Measurements from ENCODE around the gene NSMCE1.

Gene NSMCE1

DNA sequence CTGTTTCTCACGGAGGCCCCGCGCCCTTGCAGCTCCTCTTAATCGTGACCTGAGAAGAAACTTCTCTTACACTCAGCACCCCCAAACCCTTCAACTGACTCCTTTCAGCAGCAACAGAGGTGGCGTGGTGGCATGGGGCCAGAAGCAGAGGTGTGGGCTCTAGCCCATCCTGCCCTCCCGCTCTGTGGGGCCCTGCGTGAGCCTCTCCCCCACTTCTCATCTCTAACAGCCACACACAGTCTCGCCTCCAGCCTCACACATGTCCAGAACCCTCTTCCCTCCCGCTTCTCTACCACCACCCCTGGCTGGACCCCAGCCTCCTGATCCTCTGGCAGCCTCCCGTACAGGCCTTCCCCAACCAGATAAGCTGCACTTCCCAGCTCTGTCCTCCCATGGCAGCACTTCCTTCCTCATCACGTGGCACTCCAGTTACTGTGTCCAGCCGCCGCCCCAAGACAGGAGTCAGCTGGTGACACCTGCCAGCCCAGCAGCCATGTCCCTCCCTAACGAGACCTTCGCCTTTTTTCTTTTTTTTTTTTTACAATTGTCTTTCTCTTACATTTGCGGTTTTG, 30.5 kb downstream of the NSMCE1 start:
- ATAC-seq (ENCODE audit: insufficient read depth, low read depth) (no peak), DNase-seq (no peak)
- no peaks in the 10 kb centered on the region for H3K27me3 ChIP-seq (ENCODE audit: insufficient read depth, low read length, poor library complexity)
- no peaks in the 10 kb centered on the region for H3K9me3 ChIP-seq (ENCODE audit: insufficient read depth, low read length, severe bottlenecking)
- peaks cover 34% of the 10 kb centered on the region for H3K79me2 ChIP-seq (ENCODE audit: insufficient read depth, low read length)
- H3K4me3 ChIP-seq (ENCODE audit: low read depth in 1 of 2, low read length in 2 of 2): no peak overlapping the region
- H3K9ac ChIP-seq (ENCODE audit: low read depth, low read length): peak overlapping the region; percentile 79
- H4K20me1 ChIP-seq (ENCODE audit: insufficient read depth, low read length): no peaks in the 10 kb centered on the region
- peaks cover 30% of the 10 kb centered on the region for H3K36me3 ChIP-seq (ENCODE audit: insufficient read depth, low read length)
- peak overlapping the region; percentile 96 for H3K27ac ChIP-seq (ENCODE audit: low read length)
- TF ChIP-seq, protein P1, sequence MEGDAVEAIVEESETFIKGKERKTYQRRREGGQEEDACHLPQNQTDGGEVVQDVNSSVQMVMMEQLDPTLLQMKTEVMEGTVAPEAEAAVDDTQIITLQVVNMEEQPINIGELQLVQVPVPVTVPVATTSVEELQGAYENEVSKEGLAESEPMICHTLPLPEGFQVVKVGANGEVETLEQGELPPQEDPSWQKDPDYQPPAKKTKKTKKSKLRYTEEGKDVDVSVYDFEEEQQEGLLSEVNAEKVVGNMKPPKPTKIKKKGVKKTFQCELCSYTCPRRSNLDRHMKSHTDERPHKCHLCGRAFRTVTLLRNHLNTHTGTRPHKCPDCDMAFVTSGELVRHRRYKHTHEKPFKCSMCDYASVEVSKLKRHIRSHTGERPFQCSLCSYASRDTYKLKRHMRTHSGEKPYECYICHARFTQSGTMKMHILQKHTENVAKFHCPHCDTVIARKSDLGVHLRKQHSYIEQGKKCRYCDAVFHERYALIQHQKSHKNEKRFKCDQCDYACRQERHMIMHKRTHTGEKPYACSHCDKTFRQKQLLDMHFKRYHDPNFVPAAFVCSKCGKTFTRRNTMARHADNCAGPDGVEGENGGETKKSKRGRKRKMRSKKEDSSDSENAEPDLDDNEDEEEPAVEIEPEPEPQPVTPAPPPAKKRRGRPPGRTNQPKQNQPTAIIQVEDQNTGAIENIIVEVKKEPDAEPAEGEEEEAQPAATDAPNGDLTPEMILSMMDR (IDR thresholded peaks at IDR 0.05; ENCODE audit: borderline replicate concordance, extremely low read depth, low read length, poor library complexity, severe bottlenecking): peak; percentile 18
- no peak for TF ChIP-seq EZH2 (IDR thresholded peaks at IDR 0.05; ENCODE audit: borderline replicate concordance, low read depth, low read length, severe bottlenecking)
- H2AFZ ChIP-seq (ENCODE audit: low read depth, low read length): peak overlapping the region; percentile 88
- peaks cover 57% of the 10 kb centered on the region for H3K4me1 ChIP-seq (ENCODE audit: insufficient read depth, low read length)
- H3K4me2 ChIP-seq (ENCODE audit: insufficient read depth, low read length): peak overlapping the region; percentile 49

DNA sequence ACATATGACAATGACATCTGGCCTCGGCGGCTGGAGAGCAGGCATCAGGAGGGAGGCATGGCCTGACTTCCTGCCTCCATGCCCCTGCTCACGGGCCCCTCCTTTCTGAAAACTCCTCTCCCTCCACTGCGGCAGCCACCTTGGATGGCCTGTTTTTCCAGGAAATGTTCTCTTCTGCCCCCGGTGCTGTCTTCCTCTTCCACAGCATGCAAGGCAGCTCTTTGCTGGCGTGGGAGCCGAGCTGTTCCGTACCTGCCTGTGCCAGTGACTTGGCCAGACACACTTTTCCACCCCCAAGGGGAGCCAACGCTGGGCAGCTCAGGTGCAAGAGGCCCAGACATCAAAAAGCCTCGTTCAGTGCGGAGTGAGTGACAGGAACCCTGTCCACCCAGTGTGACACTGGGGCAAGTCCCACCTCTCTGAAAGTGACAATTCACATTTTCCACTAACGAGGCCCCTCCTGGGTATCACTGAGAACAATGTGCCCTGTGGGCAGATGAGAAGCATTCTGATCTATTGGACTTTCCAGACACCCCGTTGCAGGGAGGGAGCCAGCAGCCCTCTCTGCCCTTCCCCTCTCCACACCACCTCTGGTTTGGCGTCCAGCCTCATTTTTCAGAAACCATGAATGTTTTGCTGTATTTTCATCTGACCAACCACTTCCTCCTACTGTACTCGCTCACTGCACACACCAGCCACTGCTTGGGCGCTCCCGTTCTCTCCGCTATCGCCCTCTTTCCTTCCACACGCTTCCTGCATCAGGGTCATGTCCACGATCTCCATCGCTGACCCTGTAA, 31.2 kb downstream of the NSMCE1 start:
- ATAC-seq (ENCODE audit: insufficient read depth, low read depth) (peak; percentile 59), DNase-seq (peak; percentile 86)
- Histone ChIP-seq H4K20me1 (ENCODE audit: insufficient read depth, low read length) (no peaks in the 10 kb centered on the region), H2AFZ (ENCODE audit: low read depth, low read length) (peak overlapping the region; percentile 88), H3K4me2 (ENCODE audit: insufficient read depth, low read length) (peak overlapping the region; percentile 49), H3K79me2 (ENCODE audit: insufficient read depth, low read length) (peaks cover 28% of the 10 kb centered on the region), H3K36me3 (ENCODE audit: insufficient read depth, low read length) (peaks cover 36% of the 10 kb centered on the region), H3K4me3 (ENCODE audit: low read depth in 1 of 2, low read length in 2 of 2) (peak overlapping the region in 1 of 2 experiments; percentile 25; a peak in 1 of 4 replicates), H3K27me3 (ENCODE audit: insufficient read depth, low read length, poor library complexity) (no peaks in the 10 kb centered on the region), H3K27ac (ENCODE audit: low read length) (peak overlapping the region; percentile 96), H3K9me3 (ENCODE audit: insufficient read depth, low read length, severe bottlenecking) (no peaks in the 10 kb centered on the region), H3K9ac (ENCODE audit: low read depth, low read length) (peak overlapping the region; percentile 79), H3K4me1 (ENCODE audit: insufficient read depth, low read length) (peaks cover 64% of the 10 kb centered on the region)
- TF ChIP-seq, protein P1 (IDR thresholded peaks at IDR 0.05; ENCODE audit: borderline replicate concordance, extremely low read depth, low read length, poor library complexity, severe bottlenecking): peak; percentile 2
- no peak for TF ChIP-seq EZH2 (IDR thresholded peaks at IDR 0.05; ENCODE audit: borderline replicate concordance, low read depth, low read length, severe bottlenecking)

DNA sequence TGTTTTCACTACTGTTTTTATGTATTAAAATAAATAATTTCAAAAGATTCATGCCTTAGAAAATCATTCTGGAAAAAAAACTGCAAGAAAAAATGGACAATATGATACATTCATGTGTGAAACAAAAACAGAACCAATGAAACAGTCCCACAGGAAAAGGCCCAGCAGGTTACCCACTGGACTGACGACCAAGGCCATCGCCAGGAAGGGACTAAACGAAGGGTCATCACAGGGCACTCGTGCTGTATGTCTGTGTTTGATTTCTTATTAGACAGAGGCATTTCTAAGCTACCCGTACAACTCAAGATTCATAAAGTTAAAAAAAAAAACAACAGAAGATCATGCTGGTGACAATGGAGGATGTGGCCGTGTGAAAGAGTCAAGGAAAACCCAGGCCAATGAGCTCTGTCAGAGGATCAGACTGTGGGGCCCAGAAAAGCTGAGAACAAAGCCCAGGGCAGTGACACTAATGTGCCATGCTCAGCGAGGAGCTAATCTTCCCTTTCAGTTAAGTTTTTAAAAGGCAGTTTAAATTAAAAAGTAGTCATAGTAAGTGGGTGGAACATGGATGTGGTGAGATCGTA, 31.8 kb downstream of the NSMCE1 start:
- Histone ChIP-seq H3K27me3 (ENCODE audit: insufficient read depth, low read length, poor library complexity) (no peaks in the 10 kb centered on the region), H3K9me3 (ENCODE audit: insufficient read depth, low read length, severe bottlenecking) (no peaks in the 10 kb centered on the region), H3K9ac (ENCODE audit: low read depth, low read length) (peak overlapping the region; percentile 79), H3K79me2 (ENCODE audit: insufficient read depth, low read length) (peaks cover 25% of the 10 kb centered on the region), H3K27ac (ENCODE audit: low read length) (peak overlapping the region; percentile 96), H2AFZ (ENCODE audit: low read depth, low read length) (peak overlapping the region; percentile 88), H3K4me3 (ENCODE audit: low read depth in 1 of 2, low read length in 2 of 2) (peak overlapping the region in 1 of 2 experiments; percentile 34; a peak in 2 of 4 replicates), H3K36me3 (ENCODE audit: insufficient read depth, low read length) (peaks cover 39% of the 10 kb centered on the region), H4K20me1 (ENCODE audit: insufficient read depth, low read length) (no peaks in the 10 kb centered on the region), H3K4me1 (ENCODE audit: insufficient read depth, low read length) (peaks cover 71% of the 10 kb centered on the region), H3K4me2 (ENCODE audit: insufficient read depth, low read length) (peak overlapping the region; percentile 49)
- ATAC-seq (ENCODE audit: insufficient read depth, low read depth): no peak
- TF ChIP-seq, protein P1 (IDR thresholded peaks at IDR 0.05; ENCODE audit: borderline replicate concordance, extremely low read depth, low read length, poor library complexity, severe bottlenecking): no peak
- TF ChIP-seq EZH2 (IDR thresholded peaks at IDR 0.05; ENCODE audit: borderline replicate concordance, low read depth, low read length, severe bottlenecking): no peak
- no peak for DNase-seq
